Measurements from ENCODE around the gene LINC01488.

LINC01488 gene

GRCh38 chr11:69529001-69529400, 47.5 kb downstream of the LINC01488 start:
- DNase-seq (ENCODE audit: low read depth in 2 of 2), result no peak

GRCh38 chr11:69530278-69531070, 49.0 kb downstream of the LINC01488 start:
- DNase-seq (ENCODE audit: low read depth in 2 of 2), result no peak

- DNase-seq (ENCODE audit: low read depth in 2 of 2), result no peak
Observed at GRCh38 chr11:69531071-69531716, 49.7 kb downstream of the LINC01488 start.

GRCh38 chr11:69531717-69532088, 50.2 kb downstream of the LINC01488 start:
- no peak for DNase-seq (ENCODE audit: low read depth in 2 of 2)

GRCh38 chr11:69533296-69534165, 52.1 kb downstream of the LINC01488 start:
- no peak for DNase-seq (ENCODE audit: low read depth in 2 of 2)

- no peak for DNase-seq (ENCODE audit: low read depth in 2 of 2)
Observed at GRCh38 chr11:69534166-69534530, 52.7 kb downstream of the LINC01488 start.

GRCh38 chr11:69535908-69536307, 54.4 kb downstream of the LINC01488 start:
- no peak for DNase-seq (ENCODE audit: low read depth in 2 of 2)

- DNase-seq (ENCODE audit: low read depth in 2 of 2), result no peak
Observed at GRCh38 chr11:69536406-69536805, 54.9 kb downstream of the LINC01488 start.

- no peak for DNase-seq (ENCODE audit: low read depth in 2 of 2)
Observed at GRCh38 chr11:69537126-69537525, 55.7 kb downstream of the LINC01488 start.

GRCh38 chr11:69537855-69538640, 56.6 kb downstream of the LINC01488 start:
- DNase-seq (ENCODE audit: low read depth in 2 of 2), result no peak

- no peak for DNase-seq (ENCODE audit: low read depth in 2 of 2)
Observed at GRCh38 chr11:69538854-69539253, 57.4 kb downstream of the LINC01488 start.

- DNase-seq (ENCODE audit: low read depth in 2 of 2), result no peak
Observed at GRCh38 chr11:69539416-69540117, 58.1 kb downstream of the LINC01488 start.

GRCh38 chr11:69540118-69541000, 58.9 kb downstream of the LINC01488 start:
- DNase-seq (ENCODE audit: low read depth in 2 of 2), result no peak

GRCh38 chr11:69541001-69541285, 59.5 kb downstream of the LINC01488 start:
- DNase-seq (ENCODE audit: low read depth in 2 of 2), result no peak

- no peak for DNase-seq (ENCODE audit: low read depth in 2 of 2)
Observed at GRCh38 chr11:69541501-69542313, 60.2 kb downstream of the LINC01488 start.

GRCh38 chr11:69542314-69543168, 61.1 kb downstream of the LINC01488 start:
- DNase-seq (ENCODE audit: low read depth in 2 of 2), result no peak
